Measurements from ENCODE around the gene MYO18B. TPM values are rescaled to one million over a fixed set of nuclear protein-coding genes. Genes with fewer than 3 reads are reported as not detected.

The MYO18B gene
- polyA plus RNA-seq, 3 donors = not detected

DNA sequence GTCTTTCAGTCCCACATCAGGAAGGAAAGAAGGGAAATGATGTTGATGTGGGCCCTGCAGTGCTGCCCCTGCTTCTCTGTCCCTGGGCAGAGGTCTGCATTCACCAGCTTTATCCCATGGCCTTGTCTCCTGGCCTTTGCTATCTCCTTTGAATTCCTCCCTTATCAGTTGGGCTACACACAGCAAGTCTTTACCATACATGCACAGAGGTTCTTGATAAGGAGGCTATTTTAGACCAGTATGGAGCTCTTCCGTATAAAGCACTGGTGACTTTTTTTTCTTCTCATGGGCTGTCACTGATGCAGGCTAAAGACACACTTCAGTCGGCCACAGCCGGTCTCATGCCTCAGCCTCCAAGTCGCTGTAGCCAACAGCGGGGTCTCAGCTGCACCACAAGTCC is 20.2 kb downstream of the MYO18B start:
- no peaks in the 10 kb centered on the region for H3K79me2 ChIP-seq (ENCODE audit: insufficient read depth, low read length)
- no peak overlapping the region for H2AFZ ChIP-seq (ENCODE audit: insufficient read depth, low read depth, low read length, poor library complexity, severe bottlenecking)
- H4K20me1 ChIP-seq (ENCODE audit: insufficient read depth, low read length) = no peaks in the 10 kb centered on the region
- H3K4me1 ChIP-seq (ENCODE audit: control insufficient read depth in 1 of 2, insufficient read depth in 2 of 2, low read length in 2 of 2) = peaks cover 14 to 16% of the 10 kb centered on the region in 2 donors
- Mint-ChIP-seq H3K27ac (no peak overlapping the region), H3K36me3 (no peaks in the 10 kb centered on the region), H3K27me3 (ENCODE audit: low read depth in 3 of 3) (peaks cover 0 to 15% (median 10%) of the 10 kb centered on the region in 3 donors), H3K4me3 (no peak overlapping the region), H3K4me1 (peaks cover 19% of the 10 kb centered on the region), H3K9me3 (peaks cover 9 to 19% (median 15%) of the 10 kb centered on the region in 7 donors)
- no peaks in the 10 kb centered on the region for H3K36me3 ChIP-seq (replicated peaks in 1 of 2; ENCODE audit: control insufficient read depth in 1 of 2, insufficient read depth in 2 of 2, low read length in 2 of 2)
- H3K9me3 ChIP-seq (replicated peaks in 1 of 2; ENCODE audit: control insufficient read depth in 1 of 2, insufficient read depth in 1 of 2, low read length in 2 of 2) = peaks cover 10 to 19% of the 10 kb centered on the region in 2 donors
- TF ChIP-seq, protein P1, sequence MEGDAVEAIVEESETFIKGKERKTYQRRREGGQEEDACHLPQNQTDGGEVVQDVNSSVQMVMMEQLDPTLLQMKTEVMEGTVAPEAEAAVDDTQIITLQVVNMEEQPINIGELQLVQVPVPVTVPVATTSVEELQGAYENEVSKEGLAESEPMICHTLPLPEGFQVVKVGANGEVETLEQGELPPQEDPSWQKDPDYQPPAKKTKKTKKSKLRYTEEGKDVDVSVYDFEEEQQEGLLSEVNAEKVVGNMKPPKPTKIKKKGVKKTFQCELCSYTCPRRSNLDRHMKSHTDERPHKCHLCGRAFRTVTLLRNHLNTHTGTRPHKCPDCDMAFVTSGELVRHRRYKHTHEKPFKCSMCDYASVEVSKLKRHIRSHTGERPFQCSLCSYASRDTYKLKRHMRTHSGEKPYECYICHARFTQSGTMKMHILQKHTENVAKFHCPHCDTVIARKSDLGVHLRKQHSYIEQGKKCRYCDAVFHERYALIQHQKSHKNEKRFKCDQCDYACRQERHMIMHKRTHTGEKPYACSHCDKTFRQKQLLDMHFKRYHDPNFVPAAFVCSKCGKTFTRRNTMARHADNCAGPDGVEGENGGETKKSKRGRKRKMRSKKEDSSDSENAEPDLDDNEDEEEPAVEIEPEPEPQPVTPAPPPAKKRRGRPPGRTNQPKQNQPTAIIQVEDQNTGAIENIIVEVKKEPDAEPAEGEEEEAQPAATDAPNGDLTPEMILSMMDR (IDR thresholded peaks at IDR 0.05) = no peak
- intact Hi-C loops (cut with micrococcal nuclease) = no loop called here
- H3K9ac ChIP-seq (ENCODE audit: insufficient read depth, low read length, poor library complexity, severe bottlenecking) = no peak overlapping the region
- no peak overlapping the region for H3K4me2 ChIP-seq (replicated peaks; ENCODE audit: extremely low read depth, low read length, poor library complexity, severe bottlenecking)
- H3K4me3 ChIP-seq (replicated peaks in 1 of 3; ENCODE audit: low read depth in 2 of 3, low read length in 3 of 3) = no peak overlapping the region
- no peak for DNase-seq
- no peaks in the 10 kb centered on the region for H3K27me3 ChIP-seq (ENCODE audit: control insufficient read depth in 2 of 2, insufficient read depth in 2 of 2, low read length in 2 of 2)
- 96% methylated on average over 5 of the region's 5 CpGs for WGBS (ENCODE audit: insufficient coverage)
- no peak overlapping the region for H3K27ac ChIP-seq (ENCODE audit: low read depth in 1 of 2, low read length in 2 of 2)

DNA sequence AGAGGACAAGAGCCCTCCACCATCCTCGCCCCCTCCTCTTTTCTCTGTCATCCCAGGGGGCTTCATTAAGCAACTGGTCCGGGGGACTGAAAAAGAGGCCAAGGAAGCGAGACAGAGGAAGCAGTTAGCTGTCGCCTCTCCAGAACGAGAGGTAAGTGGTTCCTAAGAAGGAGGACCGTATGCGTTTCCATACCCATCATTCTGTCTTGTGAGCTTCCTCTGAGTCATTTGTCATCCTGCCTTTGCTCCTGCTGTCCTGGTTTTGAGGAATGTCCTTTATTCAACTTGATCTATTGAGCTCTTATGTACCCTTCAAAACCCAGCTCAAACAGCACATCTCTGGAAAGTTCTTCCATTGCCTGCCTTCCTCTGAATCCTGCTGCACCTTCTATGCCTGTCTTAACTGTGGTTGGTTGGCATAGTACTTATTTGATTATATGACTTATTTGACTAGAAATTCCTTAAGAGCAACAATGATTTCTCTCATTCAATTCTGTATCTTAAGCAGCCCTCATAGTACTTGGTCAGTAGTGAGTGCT is 21.3 kb downstream of the MYO18B start:
- no peaks in the 10 kb centered on the region for H3K36me3 Mint-ChIP-seq
- H3K36me3 ChIP-seq (replicated peaks in 1 of 2; ENCODE audit: control insufficient read depth in 1 of 2, insufficient read depth in 2 of 2, low read length in 2 of 2) = no peaks in the 10 kb centered on the region
- no peaks in the 10 kb centered on the region for H3K27me3 ChIP-seq (ENCODE audit: control insufficient read depth in 2 of 2, insufficient read depth in 2 of 2, low read length in 2 of 2)
- no peak overlapping the region for H3K27ac Mint-ChIP-seq
- H3K4me3 ChIP-seq (replicated peaks in 1 of 3; ENCODE audit: low read depth in 2 of 3, low read length in 3 of 3) = no peak overlapping the region
- WGBS (ENCODE audit: insufficient coverage) = 85% methylated on average over 6 of the region's 7 CpGs
- H3K4me1 ChIP-seq (ENCODE audit: control insufficient read depth in 1 of 2, insufficient read depth in 2 of 2, low read length in 2 of 2) = peaks cover 14 to 16% of the 10 kb centered on the region in 2 donors
- DNase-seq = no peak
- no peaks in the 10 kb centered on the region for H3K79me2 ChIP-seq (ENCODE audit: insufficient read depth, low read length)
- TF ChIP-seq, protein P1 (IDR thresholded peaks at IDR 0.05) = no peak
- peaks cover 4 to 12% (median 10%) of the 10 kb centered on the region in 3 donors for H3K27me3 Mint-ChIP-seq (ENCODE audit: low read depth in 3 of 3)
- no peak overlapping the region for H3K4me2 ChIP-seq (replicated peaks; ENCODE audit: extremely low read depth, low read length, poor library complexity, severe bottlenecking)
- H3K4me1 Mint-ChIP-seq = peaks cover 17% of the 10 kb centered on the region
- H3K9me3 ChIP-seq (replicated peaks in 1 of 2; ENCODE audit: control insufficient read depth in 1 of 2, insufficient read depth in 1 of 2, low read length in 2 of 2) = peaks cover 11 to 22% of the 10 kb centered on the region in 2 donors
- H3K4me3 Mint-ChIP-seq = no peak overlapping the region
- peaks cover 9 to 21% (median 15%) of the 10 kb centered on the region in 7 donors for H3K9me3 Mint-ChIP-seq
- no peaks in the 10 kb centered on the region for H4K20me1 ChIP-seq (ENCODE audit: insufficient read depth, low read length)
- intact Hi-C loops (cut with micrococcal nuclease) = no loop called here
- H2AFZ ChIP-seq (ENCODE audit: insufficient read depth, low read depth, low read length, poor library complexity, severe bottlenecking) = no peak overlapping the region
- H3K27ac ChIP-seq (ENCODE audit: low read depth in 1 of 2, low read length in 2 of 2) = no peak overlapping the region
- H3K9ac ChIP-seq (ENCODE audit: insufficient read depth, low read length, poor library complexity, severe bottlenecking) = no peak overlapping the region
